Right lobe of liver (tissue), 4 donors: ENCODE measurements around the gene SMS.

ENCODE experiments used
- CTCF ChIP-seq, 4 donors: fragments of 200-600 bp in 3 of 4; fragments of 450-650 bp in 1 of 4; IDR thresholded peaks; one replicate each; pipeline versions ENCODE4 v1.5.1 to v1.8.0; 2016 to 2022; ENCODE audit warnings: antibody characterized with exemption in 4 of 4, mild to moderate bottlenecking in 2 of 4
- POLR2A ChIP-seq: fragments of 450-650 bp; IDR thresholded peaks from one replicate; pipeline ENCODE4 v1.6.1; 2017; ENCODE audit warnings: antibody characterized with exemption, mild to moderate bottlenecking
- donor health status: DM: no; HTN: no; CAD: no.
- donor health status: DM: no; HTN: no; CAD: no.
- donor health status: DM: no; HTN: yes; CAD: no.

DNA sequence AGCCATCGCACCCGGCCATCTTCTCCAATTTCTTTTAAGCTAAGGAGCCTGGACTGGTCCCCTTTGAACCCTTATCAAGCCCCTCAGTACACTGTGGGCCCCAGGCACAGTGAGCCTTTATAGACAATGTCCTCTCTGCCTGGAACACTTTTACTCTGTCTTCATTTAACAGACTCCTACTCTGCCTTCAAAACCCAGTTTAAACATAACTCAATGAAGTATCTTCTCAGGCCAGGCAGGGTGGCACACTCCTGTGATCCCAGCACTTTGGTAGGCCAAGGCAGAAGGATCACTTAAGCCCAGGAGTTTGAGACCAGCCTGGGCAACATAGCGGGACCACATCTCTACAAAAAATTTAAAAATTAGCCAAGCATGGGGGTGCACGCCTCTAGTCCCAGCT lies 27.5 kb upstream of the SMS start:
- no peak for TF ChIP-seq CTCF (IDR thresholded peaks at IDR 0.05)
- TF ChIP-seq POLR2A: no peak
